ENCODE data around the gene TPST2.
A peak's percentile ranks its signal among the peaks of the same experiment; 100 is the strongest.

The TPST2 gene

DNA sequence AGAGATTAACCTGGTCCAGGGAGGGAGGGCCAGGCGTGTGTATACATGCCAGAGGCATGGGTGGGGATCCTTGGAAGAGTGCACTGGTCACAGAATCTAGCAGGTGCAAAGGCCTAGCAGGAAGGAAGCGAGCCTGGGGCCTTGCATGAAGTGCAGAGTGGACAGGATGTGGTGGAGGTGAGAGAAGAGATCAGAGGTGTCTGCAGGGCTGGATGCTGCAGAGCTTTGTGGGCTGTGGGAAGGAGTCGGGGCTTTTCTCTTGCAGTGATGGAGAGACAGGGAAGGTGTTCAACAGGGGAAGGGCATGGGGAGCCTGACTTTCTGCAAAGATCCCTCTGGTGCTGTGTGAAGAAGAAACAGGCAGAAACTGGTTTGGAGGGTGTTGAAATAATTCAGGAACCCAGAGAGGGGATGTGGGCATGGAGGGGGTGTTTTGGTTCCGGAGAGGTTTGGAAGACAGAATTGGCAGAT, 2.5 kb upstream of the TPST2 start:
- Histone ChIP-seq H3K27me3 (ENCODE audit: control insufficient read depth, insufficient read depth, low read length) (no peaks in the 10 kb centered on the region), H3K4me1 (ENCODE audit: control insufficient read depth, insufficient read depth, low read length) (peaks cover 16% of the 10 kb centered on the region), H3K36me3 (ENCODE audit: control insufficient read depth, insufficient read depth, low read length) (peaks cover 10% of the 10 kb centered on the region), H3K9ac (ENCODE audit: low read length) (no peak overlapping the region), H3K4me3 (ENCODE audit: low read depth, low read length) (no peak overlapping the region), H3K27ac (ENCODE audit: low read depth, low read length) (no peak overlapping the region), H3K9me3 (ENCODE audit: control insufficient read depth, insufficient read depth, low read depth, low read length) (peaks cover 3% of the 10 kb centered on the region; the same call in 1 of the 2 replicates)

DNA sequence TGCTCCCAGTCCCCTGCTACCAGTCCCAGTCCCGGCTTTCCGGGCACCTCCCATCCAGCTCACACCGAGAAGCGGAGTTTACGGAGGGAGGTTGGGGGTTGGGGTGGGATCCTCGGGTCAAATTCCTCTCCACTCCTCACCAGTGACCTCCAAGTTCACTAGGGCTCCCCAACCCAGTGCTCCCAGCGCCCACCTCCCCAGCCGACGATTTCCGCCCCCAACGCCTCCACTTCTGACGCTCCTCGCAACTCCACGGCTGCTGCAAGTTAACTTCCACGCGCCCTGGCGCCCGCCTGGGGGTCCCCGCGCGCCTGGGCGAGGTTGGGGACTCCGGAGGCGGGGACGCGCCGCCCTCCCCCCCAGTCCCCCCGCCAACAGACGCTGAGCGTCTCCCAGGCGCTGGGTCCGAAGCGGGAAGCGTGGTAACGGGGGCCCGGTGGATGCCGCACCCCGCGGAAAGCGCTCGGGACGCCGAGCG, 526 bp downstream of the TPST2 start:
- H3K36me3 ChIP-seq (ENCODE audit: control insufficient read depth, insufficient read depth, low read length) = peaks cover 16% of the 10 kb centered on the region
- H3K4me1 ChIP-seq (ENCODE audit: control insufficient read depth, insufficient read depth, low read length) = peaks cover 31% of the 10 kb centered on the region
- no peaks in the 10 kb centered on the region for H3K27me3 ChIP-seq (ENCODE audit: control insufficient read depth, insufficient read depth, low read length)
- H3K27ac ChIP-seq (ENCODE audit: low read depth, low read length) = peak overlapping the region; percentile 60; the same call in 1 of the 2 replicates
- peaks cover 3% of the 10 kb centered on the region; the same call in 1 of the 2 replicates for H3K9me3 ChIP-seq (ENCODE audit: control insufficient read depth, insufficient read depth, low read depth, low read length)
- H3K4me3 ChIP-seq (ENCODE audit: low read depth, low read length) = peak overlapping the region; percentile 85
- H3K9ac ChIP-seq (ENCODE audit: low read length) = peak overlapping the region; percentile 80

DNA sequence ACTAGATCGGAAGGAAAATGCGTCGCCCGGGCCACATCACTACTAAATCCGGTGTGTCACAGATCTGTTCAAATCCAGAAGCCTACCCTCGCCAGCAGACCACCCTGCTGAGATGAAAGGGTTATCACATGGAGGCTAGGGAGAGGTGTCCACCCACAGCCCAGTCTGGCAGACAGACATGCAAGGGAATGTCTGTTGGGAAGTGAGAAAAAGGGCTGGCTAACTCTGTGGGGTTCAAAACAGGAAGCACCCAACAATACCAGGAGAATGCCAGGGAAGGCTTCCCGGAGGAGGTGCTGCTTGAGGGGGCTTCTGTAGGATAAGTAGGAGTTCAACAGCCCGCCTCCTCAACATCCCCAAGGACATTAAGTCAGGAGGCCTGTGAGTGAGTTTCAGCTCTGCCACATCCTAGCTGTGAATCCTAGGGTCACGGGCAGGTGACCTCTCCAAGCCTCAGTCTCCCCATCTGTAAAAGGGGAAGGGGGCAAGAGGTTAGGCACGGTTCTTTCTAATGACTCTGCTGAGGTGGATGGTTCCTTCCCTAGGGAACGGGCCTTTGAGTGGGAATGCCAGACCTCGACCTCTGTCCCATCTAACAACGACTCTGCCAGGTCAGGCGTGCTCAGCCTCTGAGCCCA, 1.1 kb downstream of the TPST2 start:
- Histone ChIP-seq H3K27me3 (ENCODE audit: control insufficient read depth, insufficient read depth, low read length) (no peaks in the 10 kb centered on the region), H3K36me3 (ENCODE audit: control insufficient read depth, insufficient read depth, low read length) (peaks cover 16% of the 10 kb centered on the region), H3K9me3 (ENCODE audit: control insufficient read depth, insufficient read depth, low read depth, low read length) (peaks cover 3% of the 10 kb centered on the region; the same call in 1 of the 2 replicates), H3K4me3 (ENCODE audit: low read depth, low read length) (peak overlapping the region; percentile 85), H3K27ac (ENCODE audit: low read depth, low read length) (peak overlapping the region; percentile 60; the same call in 1 of the 2 replicates), H3K4me1 (ENCODE audit: control insufficient read depth, insufficient read depth, low read length) (peaks cover 31% of the 10 kb centered on the region), H3K9ac (ENCODE audit: low read length) (peak overlapping the region; percentile 80)

DNA sequence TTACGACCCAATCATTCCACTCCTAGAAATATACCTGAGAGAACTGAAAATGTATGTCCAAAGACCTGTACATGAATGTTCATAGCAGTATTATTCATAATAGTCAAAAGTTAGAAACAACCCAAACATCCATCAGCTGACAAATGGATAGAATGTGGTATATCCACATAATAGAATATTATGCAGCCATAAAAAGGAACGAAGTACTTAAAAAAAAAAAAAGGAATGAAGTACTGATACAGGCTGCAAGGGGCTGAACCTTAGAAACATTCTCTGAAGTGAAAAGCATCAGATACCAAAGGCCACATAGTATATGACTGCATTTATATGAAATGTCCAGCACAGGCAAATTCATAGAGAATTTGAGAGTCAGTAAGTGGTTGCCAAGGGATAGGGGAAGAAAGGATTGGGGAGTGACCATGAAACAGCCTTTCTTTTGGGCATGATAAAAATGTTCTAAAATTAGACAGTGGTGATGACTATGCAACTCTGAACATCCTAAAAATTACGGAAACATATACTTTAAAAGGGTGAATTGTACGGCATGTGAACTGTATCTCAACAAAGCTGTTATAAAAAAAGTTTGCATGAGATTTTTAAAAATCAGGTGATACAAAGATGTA, 1.8 kb downstream of the TPST2 start:
- no peak overlapping the region for H3K27ac ChIP-seq (ENCODE audit: low read depth, low read length)
- peaks cover 3% of the 10 kb centered on the region; the same call in 1 of the 2 replicates for H3K9me3 ChIP-seq (ENCODE audit: control insufficient read depth, insufficient read depth, low read depth, low read length)
- peak overlapping the region; percentile 85; the same call in 1 of the 2 replicates for H3K4me3 ChIP-seq (ENCODE audit: low read depth, low read length)
- no peak overlapping the region for H3K9ac ChIP-seq (ENCODE audit: low read length)
- H3K27me3 ChIP-seq (ENCODE audit: control insufficient read depth, insufficient read depth, low read length) = no peaks in the 10 kb centered on the region
- peaks cover 31% of the 10 kb centered on the region for H3K4me1 ChIP-seq (ENCODE audit: control insufficient read depth, insufficient read depth, low read length)
- H3K36me3 ChIP-seq (ENCODE audit: control insufficient read depth, insufficient read depth, low read length) = peaks cover 16% of the 10 kb centered on the region

DNA sequence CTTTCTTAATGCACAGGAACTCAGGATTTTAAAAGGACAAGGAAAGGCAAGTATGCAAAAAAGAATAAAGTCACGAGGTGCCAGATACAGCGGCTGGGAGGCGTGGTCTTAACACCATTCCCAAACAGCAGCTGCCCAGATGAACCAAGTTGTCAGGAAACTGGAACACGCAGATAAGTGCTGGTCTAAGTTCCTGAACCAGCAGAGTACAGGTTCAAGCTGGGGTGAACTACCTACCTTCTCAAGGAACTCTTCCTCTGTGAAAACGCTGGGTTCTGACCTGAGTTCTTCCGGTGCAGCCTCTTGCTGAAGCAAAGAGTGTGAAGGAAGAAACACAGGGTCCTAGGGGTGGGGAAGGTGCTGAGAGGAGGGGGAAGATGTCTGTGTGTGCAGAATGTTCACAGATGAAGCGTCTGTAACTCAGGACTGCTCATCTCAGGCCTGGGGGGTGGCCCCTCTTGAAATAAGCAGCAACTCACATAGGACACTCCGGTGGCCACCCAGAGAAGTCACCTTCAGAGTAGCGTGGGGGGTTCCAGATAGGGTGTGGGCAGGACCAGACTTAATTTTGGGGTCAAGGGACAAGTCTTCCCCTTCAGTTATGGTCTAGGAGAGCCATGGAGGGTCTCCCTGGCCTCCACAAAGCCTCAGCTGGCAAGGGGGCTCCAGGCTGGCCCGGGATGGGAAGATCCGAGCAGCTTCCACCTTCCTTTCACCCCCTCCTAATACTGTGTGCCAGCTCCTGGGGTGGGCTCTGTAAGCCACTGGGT, 3.2 kb downstream of the TPST2 start:
- Histone ChIP-seq H3K36me3 (ENCODE audit: control insufficient read depth, insufficient read depth, low read length) (peaks cover 22% of the 10 kb centered on the region), H3K4me3 (ENCODE audit: low read depth, low read length) (peak overlapping the region; percentile 12; the same call in 1 of the 2 replicates), H3K9me3 (ENCODE audit: control insufficient read depth, insufficient read depth, low read depth, low read length) (peaks cover 3% of the 10 kb centered on the region; the same call in 1 of the 2 replicates), H3K27me3 (ENCODE audit: control insufficient read depth, insufficient read depth, low read length) (no peaks in the 10 kb centered on the region), H3K9ac (ENCODE audit: low read length) (no peak overlapping the region), H3K27ac (ENCODE audit: low read depth, low read length) (no peak overlapping the region), H3K4me1 (ENCODE audit: control insufficient read depth, insufficient read depth, low read length) (peaks cover 31% of the 10 kb centered on the region)

DNA sequence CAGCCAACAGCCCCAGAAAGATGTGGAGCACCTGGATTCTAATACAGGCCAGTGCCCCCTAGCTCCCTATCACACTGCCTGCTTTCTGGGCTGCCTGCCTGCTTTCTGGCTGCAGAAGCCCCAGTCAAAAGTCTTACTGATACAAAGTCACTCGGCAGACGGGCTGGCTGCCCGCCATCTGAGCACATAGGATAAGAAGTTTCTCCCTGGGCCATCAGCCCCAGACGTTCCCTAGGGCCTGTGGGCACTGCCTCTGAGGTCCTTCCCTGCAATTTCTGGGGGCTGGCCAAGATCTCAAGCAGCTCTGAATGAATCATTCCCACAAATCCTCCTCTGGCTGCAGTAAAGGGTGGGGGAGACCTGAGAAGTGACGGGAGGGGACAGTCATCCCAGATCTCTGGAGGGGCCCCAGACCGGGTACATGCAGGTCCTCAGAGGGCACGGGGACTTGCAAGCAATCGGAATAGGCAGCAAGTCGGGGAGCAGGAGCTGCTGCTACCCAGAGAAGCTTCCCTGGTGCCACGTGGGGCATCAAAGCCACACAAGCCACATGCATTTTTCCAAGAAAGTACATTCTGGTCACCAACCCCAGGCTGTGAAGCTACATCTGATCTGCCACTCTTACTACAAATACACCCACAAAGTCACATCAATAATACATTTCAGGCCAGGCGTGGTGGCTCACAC, 4.7 kb downstream of the TPST2 start:
- no peak overlapping the region for H3K27ac ChIP-seq (ENCODE audit: low read depth, low read length)
- no peak overlapping the region for H3K4me3 ChIP-seq (ENCODE audit: low read depth, low read length)
- H3K9ac ChIP-seq (ENCODE audit: low read length) = no peak overlapping the region
- peaks cover 3% of the 10 kb centered on the region; the same call in 1 of the 2 replicates for H3K9me3 ChIP-seq (ENCODE audit: control insufficient read depth, insufficient read depth, low read depth, low read length)
- no peaks in the 10 kb centered on the region for H3K27me3 ChIP-seq (ENCODE audit: control insufficient read depth, insufficient read depth, low read length)
- peaks cover 22% of the 10 kb centered on the region for H3K36me3 ChIP-seq (ENCODE audit: control insufficient read depth, insufficient read depth, low read length)
- peaks cover 40% of the 10 kb centered on the region for H3K4me1 ChIP-seq (ENCODE audit: control insufficient read depth, insufficient read depth, low read length)

DNA sequence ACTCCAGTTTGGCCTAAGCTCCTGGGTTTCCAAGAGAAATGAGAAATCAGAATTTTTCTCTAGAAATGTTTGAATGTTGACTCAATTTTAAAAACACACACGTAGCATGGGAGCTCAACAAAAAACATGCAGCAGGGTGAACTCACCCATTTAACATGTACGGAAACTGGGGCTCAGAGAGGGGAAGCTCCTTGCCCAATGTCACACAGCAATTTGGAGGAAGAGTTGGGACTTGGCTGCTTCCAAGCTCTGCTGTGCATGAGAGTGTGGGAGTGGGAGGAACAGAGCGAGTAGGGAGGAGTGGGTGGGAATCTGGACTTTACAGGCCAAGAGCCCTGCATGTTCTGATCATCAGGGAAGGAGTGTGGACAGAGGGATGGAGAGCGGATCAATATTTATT, 5.9 kb downstream of the TPST2 start:
- Histone ChIP-seq H3K36me3 (ENCODE audit: control insufficient read depth, insufficient read depth, low read length) (peaks cover 24% of the 10 kb centered on the region), H3K9ac (ENCODE audit: low read length) (no peak overlapping the region), H3K4me3 (ENCODE audit: low read depth, low read length) (no peak overlapping the region), H3K27ac (ENCODE audit: low read depth, low read length) (no peak overlapping the region), H3K4me1 (ENCODE audit: control insufficient read depth, insufficient read depth, low read length) (peaks cover 51% of the 10 kb centered on the region), H3K9me3 (ENCODE audit: control insufficient read depth, insufficient read depth, low read depth, low read length) (peaks cover 3% of the 10 kb centered on the region; the same call in 1 of the 2 replicates), H3K27me3 (ENCODE audit: control insufficient read depth, insufficient read depth, low read length) (no peaks in the 10 kb centered on the region)

DNA sequence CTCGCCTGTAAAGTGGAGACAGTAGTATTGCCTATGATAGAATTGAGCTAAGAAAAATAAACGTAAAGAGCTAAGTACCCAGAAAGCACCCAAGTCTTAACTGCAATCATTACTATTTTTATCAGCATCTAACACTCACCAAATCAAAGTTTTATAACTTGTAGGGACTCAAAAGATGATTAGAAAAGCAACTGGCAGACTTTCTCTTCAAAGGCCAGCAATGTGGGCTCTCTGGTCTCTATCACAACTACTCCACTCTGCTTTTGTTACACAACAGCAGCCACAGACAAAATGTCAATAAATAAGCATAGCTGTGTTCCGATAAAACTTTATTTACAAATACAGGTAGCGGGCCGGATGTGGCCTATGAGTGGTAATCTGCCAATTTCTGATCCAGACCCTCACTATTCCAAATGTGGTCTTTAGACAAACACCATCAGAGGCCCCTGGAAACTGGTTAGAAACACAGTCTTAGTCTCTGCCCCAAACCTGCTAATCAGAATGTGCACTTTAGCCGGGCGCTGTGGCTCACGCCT, 8.2 kb downstream of the TPST2 start:
- no peak overlapping the region for H3K9ac ChIP-seq (ENCODE audit: low read length)
- H3K27ac ChIP-seq (ENCODE audit: low read depth, low read length) = no peak overlapping the region
- no peaks in the 10 kb centered on the region for H3K9me3 ChIP-seq (ENCODE audit: control insufficient read depth, insufficient read depth, low read depth, low read length)
- peaks cover 47% of the 10 kb centered on the region for H3K4me1 ChIP-seq (ENCODE audit: control insufficient read depth, insufficient read depth, low read length)
- H3K27me3 ChIP-seq (ENCODE audit: control insufficient read depth, insufficient read depth, low read length) = no peaks in the 10 kb centered on the region
- peaks cover 20% of the 10 kb centered on the region for H3K36me3 ChIP-seq (ENCODE audit: control insufficient read depth, insufficient read depth, low read length)
- H3K4me3 ChIP-seq (ENCODE audit: low read depth, low read length) = no peak overlapping the region

DNA sequence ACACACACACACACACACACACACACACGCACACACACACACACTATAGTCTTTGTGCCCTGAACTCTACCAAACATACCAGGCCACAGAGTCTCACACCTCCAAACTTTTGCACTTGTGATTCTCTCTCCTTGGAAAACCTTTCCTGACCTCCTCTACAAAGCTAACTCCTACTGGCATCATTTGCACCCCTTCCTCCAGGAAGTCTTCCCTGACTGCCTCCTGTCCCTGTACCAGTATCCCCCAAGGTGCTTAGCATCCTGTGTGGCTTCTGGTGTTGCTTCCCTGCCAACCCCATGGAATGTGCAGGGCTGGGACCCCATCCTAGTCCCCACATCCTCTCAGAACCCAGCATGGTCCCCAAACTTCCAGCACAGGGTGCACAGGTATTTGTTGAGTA, 8.9 kb downstream of the TPST2 start:
- Histone ChIP-seq H3K27me3 (ENCODE audit: control insufficient read depth, insufficient read depth, low read length) (no peaks in the 10 kb centered on the region), H3K27ac (ENCODE audit: low read depth, low read length) (no peak overlapping the region; the same call in none of the 2 replicates), H3K4me3 (ENCODE audit: low read depth, low read length) (peak overlapping the region; percentile 27; the same call in 1 of the 2 replicates), H3K9ac (ENCODE audit: low read length) (peak overlapping the region; percentile 28), H3K4me1 (ENCODE audit: control insufficient read depth, insufficient read depth, low read length) (peaks cover 48% of the 10 kb centered on the region), H3K9me3 (ENCODE audit: control insufficient read depth, insufficient read depth, low read depth, low read length) (no peaks in the 10 kb centered on the region), H3K36me3 (ENCODE audit: control insufficient read depth, insufficient read depth, low read length) (peaks cover 16% of the 10 kb centered on the region)

DNA sequence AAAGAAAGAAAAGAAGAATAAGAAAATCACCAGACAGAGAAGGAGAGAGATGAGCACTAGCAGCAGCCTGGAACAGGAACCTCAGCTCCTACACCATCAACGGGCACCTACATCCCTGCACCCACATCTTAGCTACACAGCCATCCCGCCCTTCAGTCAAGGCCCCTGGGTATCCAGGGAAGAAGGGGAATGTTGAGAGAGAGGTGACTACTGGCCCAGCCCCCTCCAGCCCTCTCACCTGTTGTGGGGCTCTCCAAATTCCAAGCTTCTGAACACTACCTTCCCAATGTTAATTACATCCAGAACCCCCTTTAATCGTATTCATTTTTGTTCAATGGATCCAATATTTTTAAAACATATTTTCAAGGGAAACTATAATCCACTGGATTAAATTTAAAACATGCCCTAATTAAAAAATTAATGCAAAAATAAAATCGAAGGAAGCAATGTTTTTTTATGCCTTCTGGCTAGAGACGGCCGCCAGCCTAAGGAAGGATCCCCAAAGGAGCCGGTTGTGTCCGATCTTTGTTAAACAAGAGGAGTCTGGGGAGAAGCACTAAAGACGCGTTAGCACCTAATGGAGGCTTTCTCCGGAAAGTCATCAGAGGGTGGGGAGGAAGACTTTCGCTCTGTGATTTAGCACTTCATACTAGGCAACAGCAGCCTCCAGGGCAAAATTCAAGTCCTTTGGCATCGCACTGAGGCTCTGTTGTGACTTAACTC, 9.5 kb downstream of the TPST2 start:
- Histone ChIP-seq H3K9ac (ENCODE audit: low read length) (peak overlapping the region; percentile 38), H3K27me3 (ENCODE audit: control insufficient read depth, insufficient read depth, low read length) (no peaks in the 10 kb centered on the region), H3K36me3 (ENCODE audit: control insufficient read depth, insufficient read depth, low read length) (peaks cover 16% of the 10 kb centered on the region), H3K4me1 (ENCODE audit: control insufficient read depth, insufficient read depth, low read length) (peaks cover 51% of the 10 kb centered on the region), H3K4me3 (ENCODE audit: low read depth, low read length) (peak overlapping the region; percentile 27; the same call in 1 of the 2 replicates), H3K27ac (ENCODE audit: low read depth, low read length) (no peak overlapping the region; the same call in 1 of the 2 replicates), H3K9me3 (ENCODE audit: control insufficient read depth, insufficient read depth, low read depth, low read length) (no peaks in the 10 kb centered on the region)

Measured in HUES6 (cell line).